Mononuclear cell (primary cell): ENCODE data around the gene PPP1R3F. TPM values are rescaled to one million over a fixed set of nuclear protein-coding genes. Genes with fewer than 3 reads are reported as not detected.

Source experiments
- H3K27me3 ChIP-seq: 2 replicates; pipeline ENCODE4 v1.6.0; 2011; ENCODE audit warnings: low read length, control low read depth; ENCODE audit not compliant: insufficient read depth
- H3K4me1 ChIP-seq: 2 replicates; pipeline ENCODE4 v1.5.1; 2011; ENCODE audit warnings: mild to moderate bottlenecking, low read length, control low read depth; ENCODE audit not compliant: insufficient read depth
- H3K4me3 ChIP-seq: 2 replicates; pipeline ENCODE4 v1.5.1; 2011; ENCODE audit warnings: mild to moderate bottlenecking, low read length, moderate library complexity
- H3K9me3 ChIP-seq: 2 replicates; pipeline ENCODE4 v1.5.1; 2011; ENCODE audit warnings: low read depth, mild to moderate bottlenecking, control low read depth, low read length
- total RNA-seq: library from RNA; depleted of rRNA; stranded (reverse); fragments of >200 nt; gene quantifications from one replicate; pipeline ENCODE4 v1.2.3, GENCODE V29; 2012

The PPP1R3F gene
- total RNA-seq = 3.6 TPM

GRCh38 chrX:49269767-49270248 lies at the start of gene PPP1R3F:
PPP1R3F (plus strand) TSS chrX:49269793; CDS start chrX:49269870, 77 bp downstream.
- Histone ChIP-seq H3K9me3 (no peaks in the 10 kb centered on the region), H3K4me1 (peaks cover 45% of the 10 kb centered on the region), H3K27me3 (no peaks in the 10 kb centered on the region), H3K4me3 (peak within 1 kb of the TSS; percentile 54)

- no peaks in the 10 kb centered on the region for H3K4me1 ChIP-seq
- H3K9me3 ChIP-seq = no peaks in the 10 kb centered on the region
- no peaks in the 10 kb centered on the region for H3K27me3 ChIP-seq
- H3K4me3 ChIP-seq = no peak overlapping the region
Measured at GRCh38 chrX:49220100-49220499, 49.5 kb upstream of the PPP1R3F start.

DNA sequence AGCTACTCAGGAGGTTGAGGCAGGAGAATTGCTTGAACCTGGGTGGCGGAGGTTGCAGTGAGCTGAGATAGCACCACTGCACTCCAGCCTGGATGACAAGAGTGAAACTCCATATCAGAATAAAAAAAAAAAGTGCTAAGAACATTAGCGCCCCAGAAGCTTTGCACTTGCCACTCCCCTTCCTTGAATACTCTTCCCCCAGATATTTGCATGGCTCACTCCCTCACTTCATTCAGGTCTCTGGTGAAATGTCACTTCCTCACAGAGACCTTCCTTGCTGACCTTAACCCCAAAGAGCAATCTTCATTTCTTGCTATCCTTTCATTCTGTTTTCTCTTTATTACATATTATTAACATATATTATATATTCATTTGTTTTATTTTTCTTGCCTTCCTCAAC lies 47.7 kb upstream of the PPP1R3F start:
- no peaks in the 10 kb centered on the region for H3K9me3 ChIP-seq
- no peaks in the 10 kb centered on the region for H3K4me1 ChIP-seq
- H3K4me3 ChIP-seq = no peak overlapping the region
- no peaks in the 10 kb centered on the region for H3K27me3 ChIP-seq

DNA sequence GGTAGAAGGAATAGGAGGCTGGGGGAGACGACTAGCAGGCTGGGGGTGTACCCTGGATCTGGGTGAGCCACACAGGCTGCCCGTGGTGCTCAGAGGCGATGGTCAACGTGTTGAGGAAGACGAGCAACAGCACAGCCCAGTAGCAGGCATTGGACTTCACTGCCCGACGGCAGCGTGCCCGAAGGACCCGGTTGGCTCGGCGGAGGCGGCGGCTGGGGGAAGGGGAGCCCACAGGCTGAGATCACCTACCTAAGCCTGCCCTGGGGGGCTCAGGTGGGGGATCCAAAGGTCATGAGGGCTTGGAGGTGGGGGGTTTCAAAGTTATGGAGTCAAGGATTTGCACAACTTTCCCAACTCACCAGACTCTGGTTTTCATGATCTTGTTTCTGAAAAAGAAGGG lies 43.7 kb upstream of the PPP1R3F start:
- Histone ChIP-seq H3K4me3 (no peak overlapping the region), H3K9me3 (no peaks in the 10 kb centered on the region), H3K27me3 (no peaks in the 10 kb centered on the region), H3K4me1 (peaks cover 7% of the 10 kb centered on the region)

GRCh38 chrX:49226946-49227345 lies 42.6 kb upstream of the PPP1R3F start:
- H3K27me3 ChIP-seq = no peaks in the 10 kb centered on the region
- H3K4me3 ChIP-seq = no peak overlapping the region
- H3K4me1 ChIP-seq = peaks cover 14% of the 10 kb centered on the region
- no peaks in the 10 kb centered on the region for H3K9me3 ChIP-seq

GRCh38 chrX:49227726-49228125 lies 41.9 kb upstream of the PPP1R3F start:
- Histone ChIP-seq H3K27me3 (no peaks in the 10 kb centered on the region), H3K4me3 (no peak overlapping the region), H3K4me1 (peaks cover 14% of the 10 kb centered on the region), H3K9me3 (no peaks in the 10 kb centered on the region)

GRCh38 chrX:49228185-49228584 lies 41.4 kb upstream of the PPP1R3F start:
- H3K27me3 ChIP-seq = no peaks in the 10 kb centered on the region
- H3K4me3 ChIP-seq = no peak overlapping the region
- H3K4me1 ChIP-seq = peaks cover 14% of the 10 kb centered on the region
- no peaks in the 10 kb centered on the region for H3K9me3 ChIP-seq

DNA sequence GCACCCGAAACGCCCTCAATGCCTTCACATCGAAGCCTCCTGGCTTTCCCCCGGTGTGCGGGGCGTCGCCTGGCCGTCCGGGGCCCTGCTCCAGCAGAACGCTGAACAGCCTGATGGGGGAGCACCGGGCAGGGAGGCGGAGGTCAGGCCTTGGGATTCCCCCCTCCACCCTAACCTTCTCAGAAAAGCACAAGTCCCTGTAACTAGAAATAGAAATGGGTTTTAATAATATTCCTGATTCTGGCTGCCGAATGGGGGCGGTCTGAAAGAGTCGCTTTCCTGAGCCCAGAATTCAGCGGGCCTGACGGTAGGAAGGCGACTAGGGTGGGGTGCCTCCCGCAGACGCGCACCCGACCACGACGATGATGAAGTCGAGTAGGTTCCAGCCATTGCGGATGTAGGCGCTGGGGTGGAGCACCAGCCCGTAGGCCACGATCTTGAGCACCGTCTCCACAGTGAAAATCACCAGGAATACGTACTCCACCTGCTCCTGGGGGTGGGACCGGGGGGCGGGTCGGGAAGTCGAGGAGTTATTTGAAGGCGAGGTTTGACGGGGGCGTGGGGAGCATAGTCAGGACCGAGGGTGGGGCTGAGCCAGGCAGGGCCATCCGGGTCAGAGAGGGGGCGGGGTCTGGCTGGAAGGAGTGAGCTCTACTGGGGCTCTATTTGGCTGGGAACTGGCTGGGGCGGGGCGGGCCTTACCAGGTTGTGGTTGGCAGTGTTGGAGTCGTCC lies 38.9 kb upstream of the PPP1R3F start:
- peak overlapping the region; percentile 29 for H3K4me3 ChIP-seq
- no peaks in the 10 kb centered on the region for H3K27me3 ChIP-seq
- peaks cover 14% of the 10 kb centered on the region for H3K4me1 ChIP-seq
- no peaks in the 10 kb centered on the region for H3K9me3 ChIP-seq

GRCh38 chrX:49231333-49232000 lies 38.1 kb upstream of the PPP1R3F start:
- no peaks in the 10 kb centered on the region for H3K9me3 ChIP-seq
- no peak overlapping the region for H3K4me3 ChIP-seq
- H3K4me1 ChIP-seq = peaks cover 22% of the 10 kb centered on the region
- no peaks in the 10 kb centered on the region for H3K27me3 ChIP-seq

- Histone ChIP-seq H3K27me3 (no peaks in the 10 kb centered on the region), H3K9me3 (no peaks in the 10 kb centered on the region), H3K4me1 (peaks cover 33% of the 10 kb centered on the region), H3K4me3 (no peak overlapping the region)
Measured at GRCh38 chrX:49232525-49232924, 37.1 kb upstream of the PPP1R3F start.

GRCh38 chrX:49233176-49233575 lies 36.4 kb upstream of the PPP1R3F start, which contains the start of gene CACNA1F:
CACNA1F (minus strand) TSS chrX:49233340; CDS start chrX:49233309, 31 bp downstream.
- H3K4me1 ChIP-seq = peaks cover 39% of the 10 kb centered on the region
- no peaks in the 10 kb centered on the region for H3K9me3 ChIP-seq
- H3K4me3 ChIP-seq = no peak within 1 kb of the TSS
- no peaks in the 10 kb centered on the region for H3K27me3 ChIP-seq

GRCh38 chrX:49233887-49234555 lies 35.6 kb upstream of the PPP1R3F start:
- no peaks in the 10 kb centered on the region for H3K9me3 ChIP-seq
- H3K4me1 ChIP-seq = peaks cover 46% of the 10 kb centered on the region
- no peaks in the 10 kb centered on the region for H3K27me3 ChIP-seq
- H3K4me3 ChIP-seq = no peak overlapping the region

DNA sequence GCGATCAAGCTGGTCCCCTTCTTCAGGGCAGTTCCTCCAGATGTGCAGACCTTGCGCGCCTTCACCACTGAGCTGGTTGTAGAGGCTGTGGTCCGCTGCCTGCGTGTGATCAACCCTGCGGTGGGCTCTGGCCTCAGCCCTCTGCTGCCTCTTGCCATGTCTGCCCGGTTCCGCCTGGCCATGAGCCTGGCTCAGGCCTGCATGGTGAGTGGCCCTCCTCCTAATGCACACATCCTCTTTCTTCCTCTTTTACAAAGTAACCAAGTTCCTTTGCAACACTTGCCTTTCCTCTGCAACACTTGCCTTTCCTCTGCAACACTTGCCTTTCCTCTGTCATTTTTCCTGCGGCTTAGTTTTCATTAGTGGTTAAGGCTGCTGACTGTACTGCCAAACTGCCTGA lies 32.5 kb upstream of the PPP1R3F start:
- no peak overlapping the region for H3K4me3 ChIP-seq
- peaks cover 32% of the 10 kb centered on the region for H3K4me1 ChIP-seq
- no peaks in the 10 kb centered on the region for H3K9me3 ChIP-seq
- H3K27me3 ChIP-seq = no peaks in the 10 kb centered on the region

- Histone ChIP-seq H3K4me3 (no peak overlapping the region), H3K9me3 (no peaks in the 10 kb centered on the region), H3K4me1 (peaks cover 32% of the 10 kb centered on the region), H3K27me3 (no peaks in the 10 kb centered on the region)
Measured at GRCh38 chrX:49238735-49239134, 30.9 kb upstream of the PPP1R3F start.

GRCh38 chrX:49242545-49243066 lies 27.0 kb upstream of the PPP1R3F start:
- Histone ChIP-seq H3K4me3 (no peak overlapping the region), H3K27me3 (no peaks in the 10 kb centered on the region), H3K4me1 (peaks cover 12% of the 10 kb centered on the region), H3K9me3 (no peaks in the 10 kb centered on the region)
